GM12878 (cell line): ENCODE data around the gene EHF. TPM values are rescaled to one million over a fixed set of nuclear protein-coding genes. Genes with fewer than 3 reads are reported as not detected.

ENCODE experiments used
- IRF5 ChIP-seq: fragments of 450-650 bp; IDR thresholded peaks from 2 replicates; pipeline ENCODE4 v1.6.1; 2017; ENCODE audit warnings: borderline replicate concordance
- NBN ChIP-seq: fragments of 450-650 bp; IDR thresholded peaks from 2 replicates; pipeline ENCODE4 v1.6.1; 2016
- PAX5 ChIP-seq: IDR thresholded peaks from 2 replicates; pipeline ENCODE4 v1.6.1; 2011; ENCODE audit warnings: low read depth, low read length, borderline replicate concordance
- SRF ChIP-seq, 2 experiments: IDR thresholded peaks; 2 replicates each; pipeline ENCODE4 v1.6.1; 2011; ENCODE audit warnings: low read depth in 2 of 2, low read length in 2 of 2, mild to moderate bottlenecking in 1 of 2, moderate library complexity in 1 of 2
- STAT3 ChIP-seq: IDR thresholded peaks from 2 replicates; pipeline ENCODE4 v1.6.1; 2011; ENCODE audit warnings: low read depth, low read length, improper control_type of control experiment
- ZBTB11 ChIP-seq: fragments of 450-650 bp; formaldehyde crosslinking; IDR thresholded peaks from 2 replicates; pipeline ENCODE4 v1.5.0; 2022; ENCODE audit warnings: mild to moderate bottlenecking, missing genetic modification characterization
- ZNF274 ChIP-seq: IDR thresholded peaks from one replicate; pipeline ENCODE4 v1.8.0; 2011; ENCODE audit not compliant: insufficient read length, insufficient read depth
- polyA plus RNA-seq, 11 experiments: library from polyadenylated mRNA; depleted of rRNA in 4 of 11; unstranded in 6 of 11; stranded (reverse) in 5 of 11; fragments of >200 nt; fragmentation: Nextera tagmentation in 4 of 11; fragmentation: Illumina TruSeq in 1 of 11; extraction: Ambion mirVana in 4 of 11; extraction: Trizol in 1 of 11; gene quantifications; 1 replicate in 1 of 11; 2 replicates in 10 of 11; pipeline versions ENCODE4 v1.2.1 to v1.2.3, GENCODE V29; 2011 to 2016; ENCODE audit warnings: inconsistent platforms in 2 of 11, missing spikeins in 2 of 11, low read depth in 1 of 11
- total RNA-seq, 4 experiments: library from RNA; depleted of rRNA in 3 of 4; stranded (reverse); fragments of >200 nt in 3 of 4; fragmentation: Illumina TruSeq in 1 of 4; extraction: Trizol in 1 of 4; gene quantifications; 2 replicates each; pipeline versions ENCODE4 v1.2.1 to v1.2.3, GENCODE V29; 2013 to 2021

Gene EHF
- total and polyA plus RNA-seq, 10 of the 15 experiments (the other 5 are each of a cell fraction or from before 2014, with no cell fraction given) = 0.04 to 0.33 (median 0.06) TPM; not detected in 6

GRCh38 chr11:34602245-34602644, 18.6 kb upstream of the EHF start (continued):
- no peak for TF ChIP-seq IRF5
- TF ChIP-seq ZNF274 = no peak
- TF ChIP-seq NBN = no peak
- TF ChIP-seq STAT3 = no peak
- no peak for TF ChIP-seq PAX5
- no peak for TF ChIP-seq SRF (IDR thresholded peaks at IDR 0.05; ENCODE audit: low read depth in 2 of 2, low read length in 2 of 2)
- no peak for TF ChIP-seq ZBTB11 (CRISPR knock-in tag)
